ENCODE results near the gene MTMR10. TPM values are rescaled to one million over a fixed set of nuclear protein-coding genes. Genes with fewer than 3 reads are reported as not detected.

Gene MTMR10
- total and polyA plus RNA-seq, 2 experiments from 2014 or later: 4.3 to 11.3 TPM

- Histone ChIP-seq H3K4me3 (no peak overlapping the region), H3K79me2 (replicated peaks; ENCODE audit: insufficient read depth) (no peaks in the 10 kb centered on the region), H3F3A (replicated peaks; ENCODE audit: low read depth) (no peaks in the 10 kb centered on the region), H3K9me2 (ENCODE audit: insufficient read depth) (peaks cover 4% of the 10 kb centered on the region), H3K4me1 (ENCODE audit: insufficient read depth) (peaks cover 3% of the 10 kb centered on the region; the same call in 1 of the 2 replicates), H3K36me3 (ENCODE audit: insufficient read depth) (no peaks in the 10 kb centered on the region), H2AFZ (no peak overlapping the region), H3K27ac (ENCODE audit: low read depth) (no peak overlapping the region), H3K4me2 (no peak overlapping the region), H3K27me3 (ENCODE audit: insufficient read depth) (no peaks in the 10 kb centered on the region), H4K20me1 (replicated peaks; ENCODE audit: insufficient read depth) (no peaks in the 10 kb centered on the region)
- Mint-ChIP-seq H3K27ac (no peak overlapping the region), H3K9me3 (no peaks in the 10 kb centered on the region), H3K4me1 (peaks cover 9% of the 10 kb centered on the region; the same call in 1 of the 3 replicates), H3K27me3 (ENCODE audit: insufficient read depth, low read depth, poor library complexity) (peaks cover 4% of the 10 kb centered on the region), H3K4me3 (no peak overlapping the region), H3K36me3 (ENCODE audit: low read depth) (no peaks in the 10 kb centered on the region)
- TF ChIP-seq ZNF331 (CRISPR knock-in tag; IDR thresholded peaks at IDR 0.05; ENCODE audit: low read depth): no peak
- no peak for TF ChIP-seq ZNF114 (CRISPR knock-in tag; IDR thresholded peaks at IDR 0.05)
- TF ChIP-seq NANOG (IDR thresholded peaks at IDR 0.05; ENCODE audit: borderline replicate concordance): no peak
- no peak for TF ChIP-seq EZH2 (IDR thresholded peaks at IDR 0.05; ENCODE audit: low read depth, unreplicated experiment)
- no peak for TF ChIP-seq CTCF (conservative IDR thresholded peaks at IDR 0.05; ENCODE audit: low read depth in 2 of 2)
- TF ChIP-seq EZH2phosphoT487 (IDR thresholded peaks at IDR 0.05; ENCODE audit: unreplicated experiment): no peak
- TF ChIP-seq JUNB (IDR thresholded peaks at IDR 0.05; ENCODE audit: unreplicated experiment): no peak
- no peak for TF ChIP-seq ETS1 (IDR thresholded peaks at IDR 0.05)
- no peak for TF ChIP-seq STAT1 (IDR thresholded peaks at IDR 0.05; ENCODE audit: unreplicated experiment)
- no peak for TF ChIP-seq POLR2AphosphoS5 (IDR thresholded peaks at IDR 0.05; ENCODE audit: low read depth)
- TF ChIP-seq CREB1 (CRISPR knock-in tag; IDR thresholded peaks at IDR 0.05; ENCODE audit: low read depth): no peak
- TF ChIP-seq REST (IDR thresholded peaks at IDR 0.05; ENCODE audit: unreplicated experiment): no peak
- TF ChIP-seq ZNF462 (CRISPR knock-in tag; IDR thresholded peaks at IDR 0.05): no peak
- DNase-seq (ENCODE audit: low spot score) (no peak), ATAC-seq (no peak)
These were observed 40.1 kb upstream of the MTMR10 start for GRCh38 chr15:31031471-31032067.
